HG02981 (cell line): ENCODE results near the gene REG3A.

Experiments used
- ATAC-seq: cut with Tn5 transposase; IDR thresholded peaks from one replicate; pipeline ENCODE4 v1.9.1; 2021; ENCODE audit warnings: mild to moderate bottlenecking, moderate library complexity; ENCODE audit not compliant: unreplicated experiment

REG3A gene

GRCh38 chr2:79122676-79123075 lies 36.9 kb downstream of the REG3A start:
- ATAC-seq: no peak

GRCh38 chr2:79120194-79120713 lies 39.3 kb downstream of the REG3A start, which contains the start of gene REG1A:
REG1A (plus strand) TSS chr2:79120488; CDS start chr2:79120862, 374 bp downstream.
- ATAC-seq: no peak

- no peak for ATAC-seq
Measured at GRCh38 chr2:79116997-79117928, 42.3 kb downstream of the REG3A start.

GRCh38 chr2:79114797-79115494 lies 44.6 kb downstream of the REG3A start:
- ATAC-seq: no peak

GRCh38 chr2:79112269-79112668 lies 47.3 kb downstream of the REG3A start:
- no peak for ATAC-seq
